Caco-2 (cell line): ENCODE measurements around the gene PPM1K. TPM values are rescaled to one million over a fixed set of nuclear protein-coding genes. Genes with fewer than 3 reads are reported as not detected.
A peak's percentile ranks its signal among the peaks of the same experiment; 100 is the strongest.

Experiments
- Bru-seq: library from RNA; stranded (reverse); fragments of 400-500 nt; gene quantifications from one replicate; lab custom pipeline; 2021; lab: Mats Ljungman, UMichigan
- BruChase-seq, 2 experiments: library from RNA; stranded (reverse); fragments of 400-500 nt; gene quantifications; one replicate each; lab custom pipeline; 2021; lab: Mats Ljungman, UMichigan
- BruUV-seq: library from RNA; stranded (reverse); fragments of 400-500 nt; replicated peaks from 2 replicates; lab custom pipeline; 2021; lab: Mats Ljungman, UMichigan
- CTCF ChIA-PET: fragments of 300-600 bp; sonication (Branson Sonifier 250); formaldehyde crosslinking; loops from one replicate; lab custom pipeline; 2022; ENCODE audit warnings: antibody characterized with exemption; lab: Charles Lee
- POLR2A ChIA-PET: fragments of 300-600 bp; sonication (Branson Sonifier 250); formaldehyde crosslinking; loops from one replicate; lab custom pipeline; 2022; ENCODE audit warnings: antibody characterized with exemption; lab: Charles Lee
- DNase-seq, 2 experiments: peaks; one replicate each; pipeline versions ENCODE4 v3.0.0 to v3.0.0-alpha.2; 2020 to 2022
- H3K27me3 ChIP-seq: replicated peaks from 2 replicates; pipeline ENCODE4 v1.6.0; 2011; ENCODE audit warnings: low read length; ENCODE audit not compliant: control insufficient read depth, insufficient read depth
- H3K36me3 ChIP-seq: 2 replicates; pipeline ENCODE4 v1.5.1; 2011; ENCODE audit warnings: low read length; ENCODE audit not compliant: control insufficient read depth, insufficient read depth
- H3K4me1 ChIP-seq: fragments of 250-450 bp; sonication (Bioruptor Pico); 2 replicates; pipeline ENCODE4 v1.5.1; 2020; ENCODE audit warnings: mild to moderate bottlenecking
- H3K4me3 ChIP-seq: 2 replicates; pipeline ENCODE4 v1.5.1; 2011; ENCODE audit warnings: low read depth, mild to moderate bottlenecking, control low read depth, low read length
- H3K9me3 ChIP-seq: fragments of 250-450 bp; sonication (Bioruptor Pico); 2 replicates; pipeline ENCODE4 v1.5.1; 2020; ENCODE audit warnings: mild to moderate bottlenecking, moderate library complexity
- H3K27ac Mint-ChIP-seq: one replicate; pipeline ENCODE4 v1.8.0; 2022; ENCODE audit warnings: mixed read lengths; ENCODE audit not compliant: unreplicated experiment
- H3K27me3 Mint-ChIP-seq: one replicate; pipeline ENCODE4 v1.8.0; 2022; ENCODE audit warnings: mixed read lengths; ENCODE audit not compliant: insufficient read depth, unreplicated experiment
- H3K36me3 Mint-ChIP-seq: one replicate; pipeline ENCODE4 v1.8.0; 2022; ENCODE audit warnings: mild to moderate bottlenecking, mixed read lengths; ENCODE audit not compliant: insufficient read depth, unreplicated experiment
- H3K4me1 Mint-ChIP-seq: one replicate; pipeline ENCODE4 v1.8.0; 2022; ENCODE audit warnings: low read depth, mixed read lengths; ENCODE audit not compliant: unreplicated experiment
- H3K4me3 Mint-ChIP-seq: one replicate; pipeline ENCODE4 v1.8.0; 2022; ENCODE audit warnings: mild to moderate bottlenecking, moderate library complexity, mixed read lengths; ENCODE audit not compliant: unreplicated experiment
- H3K9me3 Mint-ChIP-seq: one replicate; pipeline ENCODE4 v1.8.0; 2022; ENCODE audit warnings: mixed read lengths; ENCODE audit not compliant: unreplicated experiment
- CTCF ChIP-seq, 2 experiments: fragments of 200-600 bp in 1 of 2; IDR thresholded peaks; 1 replicate in 1 of 2; 2 replicates in 1 of 2; pipeline versions ENCODE4 v1.5.1 to v1.8.0; 2011 to 2022; ENCODE audit warnings: antibody characterized with exemption in 1 of 2, control low read depth in 1 of 2, inconsistent platforms in 1 of 2, low read depth in 1 of 2, low read length in 1 of 2, mild to moderate bottlenecking in 1 of 2, moderate library complexity in 1 of 2; ENCODE audit not compliant: insufficient read depth in 1 of 2, severe bottlenecking in 1 of 2, unreplicated experiment in 1 of 2
- intact Hi-C: fragments of 100-400 bp; cut with micrococcal nuclease; formaldehyde crosslinking; loops from one replicate; pipeline ENCODE4 v1.10.0; 2022; ENCODE audit not compliant: unreplicated experiment
- long read RNA-seq: library from polyadenylated mRNA; stranded (forward); transcript quantifications from one replicate; pipeline ENCODE4 v2.0.0, GENCODE V29; 2022
- total RNA-seq: library from RNA; stranded (reverse); gene quantifications from 2 replicates; pipeline ENCODE4 v1.2.3, GENCODE V29; 2022

PPM1K gene
- total RNA-seq (23.8 and 24.3 TPM in 2 replicates), Bru-seq, nascent RNA (percentile 79 among the genes with signal in this experiment), BruChase-seq, experiment 1, labeled RNA remaining after a 2-hour chase (percentile 89 among the genes with signal in this experiment), BruChase-seq, experiment 2, labeled RNA remaining after a 6-hour chase (percentile 84 among the genes with signal in this experiment)
- long read RNA-seq, full-length matches to known transcripts: 9 of 22 reads
- long read RNA-seq, partial matches to known transcripts: 3 of 22 reads
- long read RNA-seq, other reads (novel, unspliced or antisense): 10 of 22 reads

DNA sequence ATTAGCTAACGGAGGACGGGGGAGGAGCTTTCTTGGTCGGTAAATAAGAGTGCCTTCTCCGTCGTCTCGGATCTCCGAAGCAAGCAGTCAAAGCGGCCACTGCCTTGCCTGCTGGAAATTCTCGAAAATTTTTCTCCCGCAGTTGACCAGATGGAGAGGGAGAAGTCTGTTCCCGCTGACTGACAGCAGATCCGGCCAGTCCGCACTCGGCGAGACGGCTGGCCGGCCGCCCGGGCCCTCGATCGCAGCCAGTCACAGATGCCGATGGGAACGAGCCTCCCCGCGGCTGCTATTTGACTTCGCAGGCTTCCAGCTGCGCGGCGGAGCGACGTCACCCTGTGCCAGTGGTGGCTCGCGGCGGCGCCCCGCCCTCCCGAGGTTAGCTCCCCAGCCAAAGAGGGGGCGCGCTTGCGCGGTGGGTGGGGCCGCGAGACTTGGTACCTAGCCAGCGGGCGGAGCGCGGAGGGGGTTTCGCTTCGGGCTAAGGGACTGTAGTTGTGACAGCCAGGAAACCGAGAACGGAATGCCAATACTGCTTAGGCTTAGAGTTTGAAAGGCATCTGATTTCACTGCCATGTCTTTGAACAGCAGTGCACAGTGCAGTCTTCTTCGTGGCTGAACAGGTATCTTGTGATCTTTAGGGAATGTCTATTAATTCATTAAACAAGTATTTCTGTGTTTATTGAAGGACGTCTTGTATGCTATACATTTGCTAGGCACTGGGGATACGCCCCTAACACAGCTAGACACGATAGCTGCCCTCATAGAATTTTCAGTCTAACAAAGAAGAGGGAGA lies at the start of gene PPM1K:
TSS of gene PPM1K (minus strand) at position 123 of the 796 bp plus-strand sequence. CDS start 5,978 bp downstream, outside the sequence.
- Histone ChIP-seq H3K36me3 (no peaks in the 10 kb centered on the region; the same call in 1 of the 2 replicates), H3K4me1 (peaks cover 30% of the 10 kb centered on the region), H3K27me3 (no peaks in the 10 kb centered on the region), H3K4me3 (peak within 1 kb of the TSS; percentile 79), H3K9me3 (no peaks in the 10 kb centered on the region)
- CTCF ChIA-PET: interaction anchor here (0.7 to 1.4 kb wide), 4 partner anchors 65 to 231 kb away, joined by 3 to 13 read pairs (median 5); no protein-coding TSS in a partner anchor
- Mint-ChIP-seq H3K4me1 (peaks cover 14% of the 10 kb centered on the region), H3K27ac (peak within 1 kb of the TSS; percentile 95), H3K36me3 (peaks cover 5% of the 10 kb centered on the region), H3K4me3 (peak within 1 kb of the TSS; percentile 94), H3K9me3 (no peaks in the 10 kb centered on the region), H3K27me3 (no peaks in the 10 kb centered on the region)
- no TSS peak for BruUV-seq
- intact Hi-C loops: loop anchor here (1.0 to 2.0 kb wide), 6 partner anchors 34 to 238 kb away; partner anchors contain the start of genes HERC5 and PYURF
- no peak for TF ChIP-seq CTCF (IDR thresholded peaks at IDR 0.05; ENCODE audit: insufficient read depth in 1 of 2, low read depth in 1 of 2, low read length in 1 of 2, severe bottlenecking in 1 of 2, unreplicated experiment in 1 of 2)
- DNase-seq: peak; percentile 98 to 99
- POLR2A ChIA-PET: interaction anchor here (0.6 to 1.4 kb wide), 3 partner anchors 17 to 126 kb away, joined by 3 to 8 read pairs (median 3); partner anchors contain the start of gene ABCG2

- no peak overlapping the region for H3K4me3 Mint-ChIP-seq
- intact Hi-C loops: no loop called here
- no peaks in the 10 kb centered on the region for H3K27me3 Mint-ChIP-seq
- H3K36me3 Mint-ChIP-seq: no peaks in the 10 kb centered on the region
- no peak overlapping the region for H3K27ac Mint-ChIP-seq
- POLR2A ChIA-PET: no interaction called here
- H3K4me1 ChIP-seq: no peaks in the 10 kb centered on the region; the same call in 1 of the 2 replicates
- peaks cover 7% of the 10 kb centered on the region for H3K4me1 Mint-ChIP-seq
- no peaks in the 10 kb centered on the region for H3K36me3 ChIP-seq
- TF ChIP-seq CTCF (IDR thresholded peaks at IDR 0.05; ENCODE audit: insufficient read depth in 1 of 2, low read depth in 1 of 2, low read length in 1 of 2, severe bottlenecking in 1 of 2, unreplicated experiment in 1 of 2): no peak
- H3K9me3 Mint-ChIP-seq: peaks cover 18% of the 10 kb centered on the region
- no peaks in the 10 kb centered on the region for H3K27me3 ChIP-seq
- CTCF ChIA-PET: no interaction called here
- no TSS peak for BruUV-seq
- H3K9me3 ChIP-seq: no peaks in the 10 kb centered on the region
- no peak overlapping the region for H3K4me3 ChIP-seq
- no peak for DNase-seq
These were observed 49.5 kb upstream of the PPM1K start for GRCh38 chr4:88333741-88334405.

GRCh38 chr4:88327665-88328064 lies 43.3 kb upstream of the PPM1K start:
- intact Hi-C loops: no loop called here
- no TSS peak for BruUV-seq
- H3K36me3 ChIP-seq: no peaks in the 10 kb centered on the region
- no peaks in the 10 kb centered on the region for H3K4me1 ChIP-seq
- Mint-ChIP-seq H3K4me1 (peaks cover 4% of the 10 kb centered on the region), H3K36me3 (no peaks in the 10 kb centered on the region), H3K27me3 (no peaks in the 10 kb centered on the region), H3K9me3 (peaks cover 13% of the 10 kb centered on the region), H3K27ac (no peak overlapping the region), H3K4me3 (no peak overlapping the region)
- H3K9me3 ChIP-seq: no peaks in the 10 kb centered on the region
- no peak for DNase-seq
- no peaks in the 10 kb centered on the region for H3K27me3 ChIP-seq
- ChIA-PET CTCF (no interaction called here), POLR2A (no interaction called here)
- TF ChIP-seq CTCF (IDR thresholded peaks at IDR 0.05; ENCODE audit: insufficient read depth in 1 of 2, low read depth in 1 of 2, low read length in 1 of 2, severe bottlenecking in 1 of 2, unreplicated experiment in 1 of 2): no peak
- no peak overlapping the region for H3K4me3 ChIP-seq
